ENCODE data around the gene ISOC2.
"Not testable (repeated sequence)": the region's sequence is repeated elsewhere in the genome, so short reads cannot be mapped to it uniquely, and the experiment has no call there.

The ISOC2 gene
- 1.6 to 5.4 reads per million in 2 donors for total RNA-seq

- DNase-seq: peak; percentile 100
These were observed at the start of gene ISOC2 for GRCh38 chr19:55461259-55461973. Gene ISOC2 (minus strand): TSS chr19:55461642. CDS start chr19:55456486, 5,156 bp downstream.

GRCh38 chr19:55508120-55508519, 46.7 kb upstream of the ISOC2 start:
- no peak for DNase-seq

- no peak for DNase-seq
These were observed 43.5 kb upstream of the ISOC2 start for GRCh38 chr19:55504981-55505380.

- DNase-seq: no peak
These were observed 42.8 kb upstream of the ISOC2 start for GRCh38 chr19:55504252-55504603.

- peak; percentile 85 to 94 (median 91) for DNase-seq
These were observed 42.2 kb upstream of the ISOC2 start for GRCh38 chr19:55503502-55504251.

- no peak for DNase-seq
These were observed 41.7 kb upstream of the ISOC2 start for GRCh38 chr19:55503157-55503501.

- DNase-seq: no peak
These were observed 40.9 kb upstream of the ISOC2 start for GRCh38 chr19:55502197-55502952.

GRCh38 chr19:55500368-55500952, 39.0 kb upstream of the ISOC2 start:
- no peak for DNase-seq

- DNase-seq: no peak
These were observed 36.9 kb upstream of the ISOC2 start for GRCh38 chr19:55498246-55498840.

GRCh38 chr19:55497763-55498162, 36.3 kb upstream of the ISOC2 start:
- DNase-seq: no peak

- not testable (repeated sequence) for DNase-seq
These were observed 35.4 kb upstream of the ISOC2 start for GRCh38 chr19:55496820-55497219.

GRCh38 chr19:55495646-55496349, 34.4 kb upstream of the ISOC2 start:
- no peak for DNase-seq

- DNase-seq: no peak
These were observed 32.8 kb upstream of the ISOC2 start for GRCh38 chr19:55494172-55494761.

GRCh38 chr19:55493645-55494171, 32.3 kb upstream of the ISOC2 start:
- no peak for DNase-seq

- DNase-seq: no peak
These were observed 31.7 kb upstream of the ISOC2 start for GRCh38 chr19:55493052-55493644.

GRCh38 chr19:55492362-55492944, 31.0 kb upstream of the ISOC2 start:
- no peak for DNase-seq

GRCh38 chr19:55491546-55492360, 30.3 kb upstream of the ISOC2 start:
- DNase-seq: no peak

GRCh38 chr19:55490478-55491432, 29.3 kb upstream of the ISOC2 start:
- no peak for DNase-seq

Measured in T-helper 2 cell (primary cell).